ENCODE data around the gene DOK3. TPM values are rescaled to one million over a fixed set of nuclear protein-coding genes. Genes with fewer than 3 reads are reported as not detected.

Gene DOK3
- total RNA-seq, 1 experiment from 2014 or later = 14.5 TPM

- CTCF ChIA-PET = no interaction called here
- Mint-ChIP-seq H3K9me3 (ENCODE audit: low read depth, unreplicated experiment) (no peaks in the 10 kb centered on the region), H3K27me3 (ENCODE audit: unreplicated experiment) (no peaks in the 10 kb centered on the region), H3K4me3 (ENCODE audit: low read depth, unreplicated experiment) (no peak overlapping the region), H3K4me1 (ENCODE audit: low read depth, unreplicated experiment) (no peaks in the 10 kb centered on the region), H3K36me3 (ENCODE audit: insufficient read depth, unreplicated experiment) (peaks cover 45% of the 10 kb centered on the region), H3K27ac (ENCODE audit: unreplicated experiment) (no peak overlapping the region)
- intact Hi-C loops (cut with micrococcal nuclease; ENCODE audit: unreplicated experiment) = no loop called here
- TF ChIP-seq CTCF (IDR thresholded peaks at IDR 0.05; ENCODE audit: unreplicated experiment) = no peak
- no peak for DNase-seq
- no TSS peak for BruUV-seq (replicated peaks)
These were observed 453 bp upstream of the DOK3 start for GRCh38 chr5:177509991-177510566.

DNA sequence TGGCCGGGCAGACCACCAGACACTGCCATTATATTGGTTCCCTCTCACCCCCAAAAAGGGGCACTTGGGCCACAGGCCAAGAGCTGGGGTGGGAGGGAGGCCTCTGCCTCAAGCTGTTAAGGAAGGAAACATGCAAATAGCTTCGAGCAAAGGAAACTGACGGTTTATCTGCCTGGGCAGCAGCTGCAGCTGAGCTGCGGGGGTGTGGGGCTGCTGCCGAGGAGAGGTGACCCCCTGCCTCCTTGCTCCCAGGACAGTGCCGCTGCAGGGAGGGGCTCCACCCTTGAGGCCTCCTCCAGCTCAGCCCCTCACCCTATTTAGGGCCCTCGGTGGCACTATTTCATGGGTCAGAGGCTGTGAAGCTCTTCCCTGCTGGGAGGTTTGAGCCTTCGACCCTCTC, 789 bp downstream of the DOK3 start:
- Mint-ChIP-seq H3K4me3 (ENCODE audit: low read depth, unreplicated experiment) (no peak overlapping the region), H3K4me1 (ENCODE audit: low read depth, unreplicated experiment) (no peaks in the 10 kb centered on the region)
- CTCF ChIA-PET = interaction anchor here (1.0 kb wide), 1 partner anchor 11 kb away, joined by 4 read pairs; the partner anchor contains the start of gene PDLIM7

GRCh38 chr5:177508221-177508611, 1.4 kb downstream of the DOK3 start:
- H3K27ac Mint-ChIP-seq (ENCODE audit: unreplicated experiment) = peak overlapping the region; percentile 1
- TF ChIP-seq CTCF (IDR thresholded peaks at IDR 0.05; ENCODE audit: unreplicated experiment) = no peak
- H3K9me3 Mint-ChIP-seq (ENCODE audit: low read depth, unreplicated experiment) = no peaks in the 10 kb centered on the region
- no peaks in the 10 kb centered on the region for H3K27me3 Mint-ChIP-seq (ENCODE audit: unreplicated experiment)
- no peak for DNase-seq
- intact Hi-C loops (cut with micrococcal nuclease; ENCODE audit: unreplicated experiment) = no loop called here
- H3K4me1 Mint-ChIP-seq (ENCODE audit: low read depth, unreplicated experiment) = no peaks in the 10 kb centered on the region
- CTCF ChIA-PET = interaction anchor here (1.0 kb wide), 1 partner anchor 11 kb away, joined by 4 read pairs; the partner anchor contains the start of gene PDLIM7
- no peak overlapping the region for H3K4me3 Mint-ChIP-seq (ENCODE audit: low read depth, unreplicated experiment)
- peaks cover 37% of the 10 kb centered on the region for H3K36me3 Mint-ChIP-seq (ENCODE audit: insufficient read depth, unreplicated experiment)
- BruUV-seq (replicated peaks) = no TSS peak

More for the DNA sequence above, 789 bp downstream of the DOK3 start:
- intact Hi-C loops (cut with micrococcal nuclease; ENCODE audit: unreplicated experiment) = no loop called here
- H3K27ac Mint-ChIP-seq (ENCODE audit: unreplicated experiment) = no peak overlapping the region
- H3K27me3 Mint-ChIP-seq (ENCODE audit: unreplicated experiment) = no peaks in the 10 kb centered on the region
- peaks cover 39% of the 10 kb centered on the region for H3K36me3 Mint-ChIP-seq (ENCODE audit: insufficient read depth, unreplicated experiment)
- no peak for TF ChIP-seq CTCF (IDR thresholded peaks at IDR 0.05; ENCODE audit: unreplicated experiment)
- no peak for DNase-seq
- BruUV-seq (replicated peaks) = no TSS peak
- no peaks in the 10 kb centered on the region for H3K9me3 Mint-ChIP-seq (ENCODE audit: low read depth, unreplicated experiment)

- DNase-seq = no peak
- H3K36me3 Mint-ChIP-seq (ENCODE audit: insufficient read depth, unreplicated experiment) = peaks cover 32% of the 10 kb centered on the region
- no peaks in the 10 kb centered on the region for H3K9me3 Mint-ChIP-seq (ENCODE audit: low read depth, unreplicated experiment)
- CTCF ChIA-PET = interaction anchor here (1.0 to 1.1 kb wide), 2 partner anchors 10 to 53 kb away, joined by 3 to 4 read pairs; partner anchors contain the start of gene PDLIM7
- intact Hi-C loops (cut with micrococcal nuclease; ENCODE audit: unreplicated experiment) = no loop called here
- TF ChIP-seq CTCF (IDR thresholded peaks at IDR 0.05; ENCODE audit: unreplicated experiment) = peak; percentile 1
- H3K4me3 Mint-ChIP-seq (ENCODE audit: low read depth, unreplicated experiment) = no peak overlapping the region
- no peaks in the 10 kb centered on the region for H3K27me3 Mint-ChIP-seq (ENCODE audit: unreplicated experiment)
- no peaks in the 10 kb centered on the region for H3K4me1 Mint-ChIP-seq (ENCODE audit: low read depth, unreplicated experiment)
- H3K27ac Mint-ChIP-seq (ENCODE audit: unreplicated experiment) = peak overlapping the region; percentile 1
- no TSS peak for BruUV-seq (replicated peaks)
These were observed 1.9 kb downstream of the DOK3 start for GRCh38 chr5:177507596-177508220.
